ENCODE measurements around the gene CSK.

CSK gene

GRCh38 chr15:74826364-74826819, 44.5 kb downstream of the CSK start, which contains the start of gene CPLX3:
Gene CPLX3 (plus strand): TSS chr15:74826627. CDS start chr15:74826704, 77 bp downstream.
- Histone ChIP-seq H2AFZ (ENCODE audit: low read length) (no peak within 1 kb of the TSS), H2BK15ac (ENCODE audit: low read length) (no peak within 1 kb of the TSS), H2BK5ac (ENCODE audit: low read length) (no peak within 1 kb of the TSS), H3K27ac (replicated peaks; ENCODE audit: low read length) (no peak within 1 kb of the TSS), H2AK5ac (ENCODE audit: low read depth, low read length) (no peak within 1 kb of the TSS), H2BK12ac (ENCODE audit: low read length) (no peak within 1 kb of the TSS), H4K8ac (ENCODE audit: low read depth, low read length) (no peak within 1 kb of the TSS), H3K27me3 (ENCODE audit: control insufficient read depth in 3 of 3, insufficient read depth in 3 of 3, low read depth in 1 of 3, low read length in 3 of 3) (peaks cover 0 to 93% (median 28%) of the 10 kb centered on the region in 3 experiments), H3K23ac (ENCODE audit: low read depth, low read length, poor library complexity) (no peak within 1 kb of the TSS), H3K4ac (ENCODE audit: low read length) (no peak within 1 kb of the TSS), H3K4me3 (ENCODE audit: low read length in 2 of 2) (no peak within 1 kb of the TSS), H3K18ac (ENCODE audit: low read length) (peak within 1 kb of the TSS; percentile 49), H3K79me1 (ENCODE audit: low read depth, low read length) (no peaks in the 10 kb centered on the region), H3K4me1 (ENCODE audit: control insufficient read depth in 2 of 2, insufficient read depth in 1 of 2, low read depth in 1 of 2, low read length in 2 of 2) (peaks cover 3 to 6% of the 10 kb centered on the region in 2 donors), H4K91ac (ENCODE audit: low read depth, low read length, poor library complexity) (no peak within 1 kb of the TSS), H3K4me2 (ENCODE audit: insufficient read depth, low read length, poor library complexity, severe bottlenecking) (no peak within 1 kb of the TSS), H3K9me3 (replicated peaks in 1 of 2; ENCODE audit: control insufficient read depth in 2 of 2, insufficient read depth in 1 of 2, low read depth in 1 of 2, low read length in 2 of 2) (no peaks in the 10 kb centered on the region), H2BK120ac (ENCODE audit: low read depth, low read length) (no peak within 1 kb of the TSS), H3K14ac (ENCODE audit: low read length) (no peak within 1 kb of the TSS), H3K36me3 (replicated peaks in 1 of 2; ENCODE audit: control insufficient read depth in 2 of 2, insufficient read depth in 2 of 2, low read length in 2 of 2) (no peaks in the 10 kb centered on the region), H3K9ac (ENCODE audit: low read depth, low read length, poor library complexity) (peak within 1 kb of the TSS; percentile 9)
- peak; percentile 53 for DNase-seq (ENCODE audit: low spot score)
- no CpG with 5 or more reads among the region's 44 CpGs for WGBS, 2 donors (ENCODE audit: extremely low coverage in 2 of 2, insufficient read length in 2 of 2, insufficient replicate concordance in 1 of 2)

- Histone ChIP-seq H3K4ac (ENCODE audit: low read length) (no peak overlapping the region), H4K8ac (ENCODE audit: low read depth, low read length) (no peak overlapping the region), H3K4me2 (ENCODE audit: insufficient read depth, low read length, poor library complexity, severe bottlenecking) (no peak overlapping the region), H3K9ac (ENCODE audit: low read depth, low read length, poor library complexity) (no peak overlapping the region), H3K36me3 (replicated peaks in 1 of 2; ENCODE audit: control insufficient read depth in 2 of 2, insufficient read depth in 2 of 2, low read length in 2 of 2) (no peaks in the 10 kb centered on the region), H3K18ac (ENCODE audit: low read length) (no peak overlapping the region), H2BK12ac (ENCODE audit: low read length) (no peak overlapping the region), H2BK120ac (ENCODE audit: low read depth, low read length) (no peak overlapping the region), H3K23ac (ENCODE audit: low read depth, low read length, poor library complexity) (no peak overlapping the region), H3K4me1 (ENCODE audit: control insufficient read depth in 2 of 2, insufficient read depth in 1 of 2, low read depth in 1 of 2, low read length in 2 of 2) (peaks cover 0 to 3% of the 10 kb centered on the region in 2 donors), H2AK5ac (ENCODE audit: low read depth, low read length) (no peak overlapping the region), H2AFZ (ENCODE audit: low read length) (no peak overlapping the region), H4K91ac (ENCODE audit: low read depth, low read length, poor library complexity) (no peak overlapping the region), H3K79me1 (ENCODE audit: low read depth, low read length) (no peaks in the 10 kb centered on the region), H3K4me3 (ENCODE audit: low read length in 2 of 2) (no peak overlapping the region), H2BK15ac (ENCODE audit: low read length) (no peak overlapping the region), H3K27ac (replicated peaks; ENCODE audit: low read length) (no peak overlapping the region), H2BK5ac (ENCODE audit: low read length) (no peak overlapping the region), H3K9me3 (replicated peaks in 1 of 2; ENCODE audit: control insufficient read depth in 2 of 2, insufficient read depth in 1 of 2, low read depth in 1 of 2, low read length in 2 of 2) (no peaks in the 10 kb centered on the region), H3K14ac (ENCODE audit: low read length) (no peak overlapping the region), H3K27me3 (ENCODE audit: control insufficient read depth in 3 of 3, insufficient read depth in 3 of 3, low read depth in 1 of 3, low read length in 3 of 3) (peaks cover 0 to 90% (median 28%) of the 10 kb centered on the region in 3 experiments)
- WGBS, 2 donors (ENCODE audit: extremely low coverage in 2 of 2, insufficient read length in 2 of 2, insufficient replicate concordance in 1 of 2): no CpG with 5 or more reads among the region's 21 CpGs
- no peak for DNase-seq (ENCODE audit: low spot score)
Observed at GRCh38 chr15:74826921-74827320, 45.0 kb downstream of the CSK start.

- Histone ChIP-seq H3K4me2 (ENCODE audit: insufficient read depth, low read length, poor library complexity, severe bottlenecking) (no peak overlapping the region), H3K4me3 (ENCODE audit: low read length in 2 of 2) (no peak overlapping the region), H4K91ac (ENCODE audit: low read depth, low read length, poor library complexity) (no peak overlapping the region), H3K4me1 (ENCODE audit: control insufficient read depth in 2 of 2, insufficient read depth in 1 of 2, low read depth in 1 of 2, low read length in 2 of 2) (peaks cover 0 to 7% of the 10 kb centered on the region in 2 donors), H3K9ac (ENCODE audit: low read depth, low read length, poor library complexity) (no peak overlapping the region), H3K14ac (ENCODE audit: low read length) (no peak overlapping the region), H3K36me3 (replicated peaks in 1 of 2; ENCODE audit: control insufficient read depth in 2 of 2, insufficient read depth in 2 of 2, low read length in 2 of 2) (no peaks in the 10 kb centered on the region), H3K9me3 (replicated peaks in 1 of 2; ENCODE audit: control insufficient read depth in 2 of 2, insufficient read depth in 1 of 2, low read depth in 1 of 2, low read length in 2 of 2) (no peaks in the 10 kb centered on the region), H2AK5ac (ENCODE audit: low read depth, low read length) (no peak overlapping the region), H3K27ac (replicated peaks; ENCODE audit: low read length) (no peak overlapping the region), H3K79me1 (ENCODE audit: low read depth, low read length) (no peaks in the 10 kb centered on the region), H3K23ac (ENCODE audit: low read depth, low read length, poor library complexity) (no peak overlapping the region), H3K18ac (ENCODE audit: low read length) (peak overlapping the region; percentile 33), H2BK12ac (ENCODE audit: low read length) (no peak overlapping the region), H3K27me3 (ENCODE audit: control insufficient read depth in 3 of 3, insufficient read depth in 3 of 3, low read depth in 1 of 3, low read length in 3 of 3) (peaks cover 0 to 86% (median 28%) of the 10 kb centered on the region in 3 experiments), H4K8ac (ENCODE audit: low read depth, low read length) (no peak overlapping the region), H3K4ac (ENCODE audit: low read length) (no peak overlapping the region), H2BK5ac (ENCODE audit: low read length) (no peak overlapping the region), H2AFZ (ENCODE audit: low read length) (no peak overlapping the region), H2BK15ac (ENCODE audit: low read length) (no peak overlapping the region), H2BK120ac (ENCODE audit: low read depth, low read length) (no peak overlapping the region)
- no peak for DNase-seq (ENCODE audit: low spot score)
- no CpG with 5 or more reads among the region's 5 CpGs for WGBS, 2 donors (ENCODE audit: extremely low coverage in 2 of 2, insufficient read length in 2 of 2, insufficient replicate concordance in 1 of 2)
Observed at GRCh38 chr15:74827614-74828013, 45.7 kb downstream of the CSK start.

GRCh38 chr15:74828835-74829234, 47.0 kb downstream of the CSK start:
- Histone ChIP-seq H2BK15ac (ENCODE audit: low read length) (no peak overlapping the region), H2BK12ac (ENCODE audit: low read length) (no peak overlapping the region), H2AFZ (ENCODE audit: low read length) (no peak overlapping the region), H3K36me3 (replicated peaks in 1 of 2; ENCODE audit: control insufficient read depth in 2 of 2, insufficient read depth in 2 of 2, low read length in 2 of 2) (no peaks in the 10 kb centered on the region), H3K4me1 (ENCODE audit: control insufficient read depth in 2 of 2, insufficient read depth in 1 of 2, low read depth in 1 of 2, low read length in 2 of 2) (peaks cover 0 to 7% of the 10 kb centered on the region in 2 donors), H3K4me3 (ENCODE audit: low read length in 2 of 2) (no peak overlapping the region), H3K4ac (ENCODE audit: low read length) (no peak overlapping the region), H3K18ac (ENCODE audit: low read length) (no peak overlapping the region), H3K23ac (ENCODE audit: low read depth, low read length, poor library complexity) (no peak overlapping the region), H3K4me2 (ENCODE audit: insufficient read depth, low read length, poor library complexity, severe bottlenecking) (no peak overlapping the region), H2BK5ac (ENCODE audit: low read length) (no peak overlapping the region), H4K8ac (ENCODE audit: low read depth, low read length) (no peak overlapping the region), H2AK5ac (ENCODE audit: low read depth, low read length) (no peak overlapping the region), H3K9me3 (replicated peaks in 1 of 2; ENCODE audit: control insufficient read depth in 2 of 2, insufficient read depth in 1 of 2, low read depth in 1 of 2, low read length in 2 of 2) (no peaks in the 10 kb centered on the region), H4K91ac (ENCODE audit: low read depth, low read length, poor library complexity) (no peak overlapping the region), H3K9ac (ENCODE audit: low read depth, low read length, poor library complexity) (no peak overlapping the region), H3K27me3 (ENCODE audit: control insufficient read depth in 3 of 3, insufficient read depth in 3 of 3, low read depth in 1 of 3, low read length in 3 of 3) (peaks cover 0 to 74% (median 28%) of the 10 kb centered on the region in 3 experiments), H3K79me1 (ENCODE audit: low read depth, low read length) (no peaks in the 10 kb centered on the region), H2BK120ac (ENCODE audit: low read depth, low read length) (no peak overlapping the region), H3K14ac (ENCODE audit: low read length) (no peak overlapping the region), H3K27ac (replicated peaks; ENCODE audit: low read length) (no peak overlapping the region)
- WGBS, 2 donors (ENCODE audit: extremely low coverage in 2 of 2, insufficient read length in 2 of 2, insufficient replicate concordance in 1 of 2): no CpG with 5 or more reads among the region's 6 CpGs
- no peak for DNase-seq (ENCODE audit: low spot score)
